Spleen (tissue), 7 donors: Measurements from ENCODE around the gene PSMF1.

Experiments used
- CTCF ChIP-seq, 11 experiments: fragments of 200-600 bp in 7 of 11; fragments of 450-650 bp in 4 of 11; sonication (generic) in 4 of 11; IDR thresholded peaks in 8 of 11; conservative IDR thresholded peaks in 3 of 11; 1 replicate in 7 of 11; 2 replicates in 4 of 11; pipeline versions ENCODE4 v1.4.0 to v1.8.0; 2016 to 2021; ENCODE audit warnings: antibody characterized with exemption in 11 of 11, inconsistent platforms in 4 of 11, mild to moderate bottlenecking in 1 of 11
- POLR2A ChIP-seq, 3 donors: fragments of 450-650 bp; IDR thresholded peaks; one replicate each; pipeline ENCODE4 v1.5.1; 2017; ENCODE audit warnings: antibody characterized with exemption in 3 of 3, mild to moderate bottlenecking in 1 of 3
- POLR2AphosphoS5 ChIP-seq, 3 donors: sonication (generic); formaldehyde crosslinking; IDR thresholded peaks; one replicate each; pipeline ENCODE4 v1.5.1; 2017; ENCODE audit warnings: antibody characterized with exemption in 3 of 3
- donor health status: DM: no; HTN: no; CAD: no; lungs with moderate emphysema.
- donor health status: DM: no; HTN: no; CAD: no.
- donor health status: DM: no; HTN: no; CAD: no.

- TF ChIP-seq CTCF (IDR thresholded peaks at IDR 0.05 in 8 of 11, conservative IDR thresholded peaks at IDR 0.05 in 3 of 11): no peak
- no peak for TF ChIP-seq POLR2A (IDR thresholded peaks at IDR 0.05)
- TF ChIP-seq POLR2AphosphoS5 (IDR thresholded peaks at IDR 0.05): no peak
Measured at GRCh38 chr20:1204576-1204975, 86.2 kb downstream of the PSMF1 start.
